Ovary (tissue), 9 donors: Measurements from ENCODE around the gene TMEM235. TPM values are rescaled to one million over a fixed set of nuclear protein-coding genes. Genes with fewer than 3 reads are reported as not detected.

Source experiments
- DNase-seq, 5 donors: peaks; one replicate each; pipeline ENCODE4 v3.0.0-alpha.2; 2019 to 2020
- H3K27ac ChIP-seq, 2 donors: fragments of 200-600 bp; one replicate each; pipeline versions ENCODE4 v1.5.1 to v1.8.0; 2019 to 2022
- H3K27me3 ChIP-seq: fragments of 200-600 bp; one replicate; pipeline ENCODE4 v1.8.0; 2022
- H3K36me3 ChIP-seq: fragments of 200-600 bp; sonication (generic); one replicate; pipeline ENCODE4 v1.5.1; 2019
- H3K4me1 ChIP-seq: one replicate; pipeline ENCODE4 v1.8.1; 2013; ENCODE audit warnings: mild to moderate bottlenecking, moderate library complexity; ENCODE audit not compliant: insufficient read depth
- H3K4me3 ChIP-seq: fragments of 200-600 bp; sonication (generic); one replicate; pipeline ENCODE4 v1.5.1; 2017
- H3K9me3 ChIP-seq, 2 donors: fragments of 200-600 bp in 1 of 2; sonication (generic) in 1 of 2; one replicate each; pipeline versions ENCODE4 v1.5.1 to v1.8.1; 2013 to 2019; ENCODE audit warnings: mild to moderate bottlenecking in 1 of 2, moderate library complexity in 1 of 2
- EP300 ChIP-seq: sonication (generic); formaldehyde crosslinking; IDR thresholded peaks from one replicate; pipeline ENCODE4 v1.6.1; 2017; ENCODE audit warnings: antibody characterized with exemption
- POLR2A ChIP-seq: fragments of 450-650 bp; IDR thresholded peaks from one replicate; pipeline ENCODE4 v1.6.1; 2017; ENCODE audit warnings: antibody characterized with exemption, mild to moderate bottlenecking, moderate library complexity
- WGBS, 3 donors: extraction: QIAGEN DNeasy Blood & Tissue Kit in 1 of 3; methylation state at CpG; one replicate each; pipeline versions ENCODE4 v1.1.5 to v1.1.7; 2013 to 2017; 5-methylcytosine and 5-hydroxymethylcytosine counted together
- intact Hi-C, 4 donors: fragments of 100-400 bp; cut with DNase I; formaldehyde crosslinking; loops; one replicate each; pipeline versions ENCODE4 v1.11.0 to v1.15.1; 2022 to 2023
- polyA plus RNA-seq, 2 donors: library from polyadenylated mRNA; stranded (reverse); fragments of 200-250 nt in 1 of 2; fragments of 350-450 nt in 1 of 2; fragmentation: Illumina TruSeq in 1 of 2; extraction: RNeasy Lipid Tissue Mini Kit (QIAGEN cat#74804) in 1 of 2; gene quantifications; one replicate each; pipeline ENCODE4 v1.2.3, GENCODE V29; 2013 to 2014
- total RNA-seq, 7 donors: library from RNA; depleted of rRNA in 2 of 7; stranded (reverse); fragments of >200 nt in 2 of 7; fragmentation: NEBNext Ultra II Directional in 3 of 7; extraction: Animal tissue kit (Norgen Biotek cat#: 25700) in 3 of 7; gene quantifications; one replicate each; pipeline versions ENCODE4 v1.1.0 to v1.2.4, GENCODE V29; 2016 to 2023
- TF ChIP-seq, protein P1 (sequence below), 3 donors: fragments of 450-650 bp in 2 of 3; fragments of 200-600 bp in 1 of 3; IDR thresholded peaks; one replicate each; pipeline versions ENCODE4 v1.5.1 to v1.8.0; 2016 to 2022; ENCODE audit warnings: antibody characterized with exemption in 3 of 3, mild to moderate bottlenecking in 1 of 3
- donor health status: DM: no; HTN: no; CAD: no; lungs with moderate emphysema.
- donor health status: DM: no; HTN: no; CAD: no.
- donor health status: Bipolar disorder and iron deficiency.
- donor health status: DM: yes; HTN: yes; CAD: no.
- donor health status: DM: no; HTN: no; CAD: no.
- donor health status: DM: yes; HTN: yes; CAD: no.

TMEM235 gene
- total and polyA plus RNA-seq, 9 donors, result 0.07 TPM; not detected in 8

DNA sequence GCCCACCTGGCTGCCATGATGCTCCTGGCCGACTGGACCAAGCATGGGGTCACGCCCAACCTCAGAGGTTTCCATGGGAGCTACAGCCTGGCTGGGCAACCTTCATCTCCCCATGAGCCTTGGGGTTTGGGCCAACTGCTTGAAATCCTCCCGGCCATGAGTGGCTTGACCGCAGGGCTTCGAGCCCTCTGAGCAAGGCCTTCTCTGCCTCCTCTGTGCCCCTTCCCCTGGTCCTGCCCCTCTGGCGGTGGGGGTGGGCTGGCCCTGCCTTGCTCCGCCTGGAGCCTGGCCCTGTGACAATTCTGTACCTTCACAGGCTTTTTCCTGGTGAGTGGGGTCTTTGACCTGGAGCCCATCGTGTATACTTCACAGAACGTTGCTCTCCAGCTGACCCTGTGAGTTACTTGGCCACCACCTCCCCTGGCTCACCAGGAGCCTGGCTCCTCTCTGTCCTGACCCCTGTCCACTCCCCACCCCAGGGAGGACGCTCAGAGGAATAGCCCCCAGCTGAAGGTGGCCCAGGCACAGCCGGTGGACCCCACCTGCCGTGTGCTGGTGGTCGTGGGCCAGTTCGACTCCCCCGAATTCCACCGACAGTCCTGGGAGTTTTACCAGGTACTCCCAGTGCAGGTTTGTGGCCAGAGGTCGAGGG lies 26.2 kb upstream of the TMEM235 start:
- Histone ChIP-seq H3K36me3 (no peaks in the 10 kb centered on the region), H3K27me3 (no peaks in the 10 kb centered on the region), H3K4me3 (no peak overlapping the region), H3K27ac (no peak overlapping the region), H3K4me1 (no peaks in the 10 kb centered on the region), H3K9me3 (no peaks in the 10 kb centered on the region)
- no peak for DNase-seq
- TF ChIP-seq EP300 (no peak), POLR2A (no peak)
- TF ChIP-seq, protein P1, sequence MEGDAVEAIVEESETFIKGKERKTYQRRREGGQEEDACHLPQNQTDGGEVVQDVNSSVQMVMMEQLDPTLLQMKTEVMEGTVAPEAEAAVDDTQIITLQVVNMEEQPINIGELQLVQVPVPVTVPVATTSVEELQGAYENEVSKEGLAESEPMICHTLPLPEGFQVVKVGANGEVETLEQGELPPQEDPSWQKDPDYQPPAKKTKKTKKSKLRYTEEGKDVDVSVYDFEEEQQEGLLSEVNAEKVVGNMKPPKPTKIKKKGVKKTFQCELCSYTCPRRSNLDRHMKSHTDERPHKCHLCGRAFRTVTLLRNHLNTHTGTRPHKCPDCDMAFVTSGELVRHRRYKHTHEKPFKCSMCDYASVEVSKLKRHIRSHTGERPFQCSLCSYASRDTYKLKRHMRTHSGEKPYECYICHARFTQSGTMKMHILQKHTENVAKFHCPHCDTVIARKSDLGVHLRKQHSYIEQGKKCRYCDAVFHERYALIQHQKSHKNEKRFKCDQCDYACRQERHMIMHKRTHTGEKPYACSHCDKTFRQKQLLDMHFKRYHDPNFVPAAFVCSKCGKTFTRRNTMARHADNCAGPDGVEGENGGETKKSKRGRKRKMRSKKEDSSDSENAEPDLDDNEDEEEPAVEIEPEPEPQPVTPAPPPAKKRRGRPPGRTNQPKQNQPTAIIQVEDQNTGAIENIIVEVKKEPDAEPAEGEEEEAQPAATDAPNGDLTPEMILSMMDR (IDR thresholded peaks at IDR 0.05), result no peak
- intact Hi-C loops, result no loop called here
- WGBS, 3 donors, result 73 to 86% (median 74%) methylated on average over 17 of the region's 17 CpGs

DNA sequence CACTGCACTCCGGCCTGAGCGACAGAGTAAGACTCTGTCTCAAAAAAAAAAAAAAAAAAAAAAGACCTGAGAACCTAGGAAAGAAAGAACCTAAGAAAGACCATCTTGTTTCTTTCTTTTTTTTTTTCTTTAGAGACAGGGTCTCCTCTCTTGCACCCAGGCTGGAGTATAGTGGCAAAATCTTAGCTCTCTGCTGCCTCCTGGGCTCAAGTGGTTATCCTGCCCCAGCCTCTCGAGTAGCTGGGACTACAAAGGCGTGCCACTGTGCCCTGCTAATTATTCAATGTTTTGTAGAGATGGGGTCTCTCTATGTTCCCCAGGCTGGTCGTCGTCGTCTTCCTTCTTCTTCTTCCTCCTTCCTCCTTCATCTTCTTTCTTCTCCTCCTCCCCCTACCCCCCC lies 25.1 kb upstream of the TMEM235 start:
- no peak for DNase-seq
- H3K27ac ChIP-seq, result no peak overlapping the region
- no peak overlapping the region for H3K4me3 ChIP-seq
- no peaks in the 10 kb centered on the region for H3K27me3 ChIP-seq
- WGBS, 3 donors, result 76 to 82% (median 82%) methylated on average over 7 of the region's 7 CpGs
- H3K4me1 ChIP-seq, result no peaks in the 10 kb centered on the region
- H3K36me3 ChIP-seq, result no peaks in the 10 kb centered on the region
- intact Hi-C loops, result no loop called here
- no peaks in the 10 kb centered on the region for H3K9me3 ChIP-seq
- TF ChIP-seq POLR2A (no peak), EP300 (no peak)
- TF ChIP-seq, protein P1 (IDR thresholded peaks at IDR 0.05), result no peak

DNA sequence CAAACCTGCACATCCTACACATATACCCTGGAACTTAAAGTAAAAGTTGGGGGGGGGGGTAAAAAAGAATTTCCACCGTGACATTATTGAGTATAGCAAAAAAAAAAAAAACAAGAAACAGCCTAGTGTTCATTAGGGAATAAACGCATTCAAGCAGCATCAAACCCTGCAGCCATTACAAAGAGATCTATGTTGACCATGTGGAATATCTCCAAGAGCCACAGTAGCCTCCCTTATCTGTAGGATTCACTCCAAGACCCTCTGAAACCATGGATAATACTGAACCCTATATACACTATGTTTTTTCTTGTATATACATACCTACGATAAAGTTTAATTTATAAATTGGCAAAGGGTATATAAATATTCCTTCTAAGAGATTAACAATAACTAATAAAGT lies 22.9 kb upstream of the TMEM235 start:
- Histone ChIP-seq H3K4me3 (no peak overlapping the region), H3K27ac (no peak overlapping the region), H3K36me3 (no peaks in the 10 kb centered on the region), H3K9me3 (no peaks in the 10 kb centered on the region), H3K4me1 (no peaks in the 10 kb centered on the region), H3K27me3 (no peaks in the 10 kb centered on the region)
- TF ChIP-seq POLR2A (no peak), EP300 (no peak)
- TF ChIP-seq, protein P1 (IDR thresholded peaks at IDR 0.05), result no peak
- no peak for DNase-seq
- intact Hi-C loops, result no loop called here
- 34 to 57% (median 47%) methylated on average over 3 of the region's 3 CpGs for WGBS, 3 donors

GRCh38 chr17:78210111-78210510 lies 21.3 kb upstream of the TMEM235 start:
- Histone ChIP-seq H3K36me3 (no peaks in the 10 kb centered on the region), H3K4me3 (no peak overlapping the region), H3K27ac (no peak overlapping the region), H3K27me3 (no peaks in the 10 kb centered on the region), H3K4me1 (peaks cover 1% of the 10 kb centered on the region), H3K9me3 (no peaks in the 10 kb centered on the region)
- DNase-seq, result no peak
- TF ChIP-seq EP300, result no peak
- TF ChIP-seq, protein P1 (IDR thresholded peaks at IDR 0.05), result no peak
- no peak for TF ChIP-seq POLR2A
- intact Hi-C loops, result no loop called here
- 67 to 79% (median 74%) methylated on average over 10 of the region's 10 CpGs for WGBS, 3 donors
